AG10803 (cell line): ENCODE measurements around the gene SLIRP.

Experiments
- DNase-seq: peaks from one replicate; pipeline ENCODE4 v3.0.0; 2010; ENCODE audit warnings: low read depth
- H3K4me3 ChIP-seq: 2 replicates; pipeline ENCODE4 v1.5.1; 2011; ENCODE audit warnings: mild to moderate bottlenecking, low read length, control low read depth
- CTCF ChIP-seq: conservative IDR thresholded peaks from 2 replicates; pipeline ENCODE4 v1.5.1; 2011; ENCODE audit warnings: mild to moderate bottlenecking, low read length, control low read depth, inconsistent platforms

The SLIRP gene

DNA sequence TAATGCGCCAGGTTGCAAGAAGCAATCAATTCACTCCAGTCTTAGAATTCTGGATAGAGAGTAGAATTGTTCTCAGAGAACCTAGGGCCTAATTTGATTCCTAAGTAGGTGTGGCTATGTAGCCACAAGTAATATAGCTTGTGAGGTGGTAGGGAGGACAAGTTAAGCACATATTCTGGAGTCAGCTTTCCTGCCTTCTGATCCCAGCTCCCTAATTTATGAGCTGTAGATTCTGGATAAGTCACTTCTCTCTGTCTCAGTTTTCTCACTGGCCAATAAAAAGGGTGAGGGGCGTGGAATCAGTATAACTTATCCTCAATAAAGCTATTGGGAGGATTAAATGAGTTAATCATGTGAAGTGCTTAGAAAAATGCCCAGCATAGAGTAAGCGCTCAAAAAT, 56.1 kb downstream of the SLIRP start:
- TF ChIP-seq CTCF = no peak

More for the DNA sequence above, 56.1 kb downstream of the SLIRP start:
- H3K4me3 ChIP-seq = no peak overlapping the region
- no peak for DNase-seq
